Tibial nerve (tissue), 4 donors: ENCODE measurements around the gene TEX101. TPM values are rescaled to one million over a fixed set of nuclear protein-coding genes. Genes with fewer than 3 reads are reported as not detected.
"Not testable (repeated sequence)": the region's sequence is repeated elsewhere in the genome, so short reads cannot be mapped to it uniquely, and the experiment has no call there.

Experiments used
- DNase-seq, 2 donors: peaks; one replicate each; pipeline ENCODE4 v3.0.0-alpha.2; 2019; ENCODE audit warnings: low spot score in 2 of 2
- H3K27ac ChIP-seq, 4 donors: fragments of 200-600 bp; sonication (generic) in 3 of 4; one replicate each; pipeline ENCODE4 v1.5.1; 2017 to 2019; ENCODE audit warnings: mild to moderate bottlenecking in 1 of 4
- H3K27me3 ChIP-seq, 2 donors: fragments of 200-600 bp; sonication (generic) in 1 of 2; one replicate each; pipeline versions ENCODE4 v1.5.1 to v1.6.0; 2017 to 2019
- H3K36me3 ChIP-seq, 3 donors: fragments of 200-600 bp; sonication (generic); one replicate each; pipeline ENCODE4 v1.5.1; 2018 to 2019
- H3K4me1 ChIP-seq, 4 donors: fragments of 200-600 bp; sonication (generic) in 3 of 4; one replicate each; pipeline ENCODE4 v1.5.1; 2017 to 2019
- H3K4me3 ChIP-seq, 4 donors: fragments of 200-600 bp; sonication (generic) in 3 of 4; one replicate each; pipeline ENCODE4 v1.5.1; 2017 to 2019; ENCODE audit warnings: mild to moderate bottlenecking in 1 of 4, moderate library complexity in 1 of 4
- H3K9me3 ChIP-seq, 4 donors: fragments of 200-600 bp; sonication (generic) in 3 of 4; one replicate each; pipeline ENCODE4 v1.5.1; 2017 to 2019
- CTCF ChIP-seq, 5 experiments: fragments of 200-600 bp in 3 of 5; fragments of 450-650 bp in 2 of 5; sonication (generic) in 3 of 5; IDR thresholded peaks; one replicate each; pipeline ENCODE4 v1.5.1; 2016 to 2019; ENCODE audit warnings: antibody characterized with exemption in 5 of 5, mild to moderate bottlenecking in 3 of 5, moderate library complexity in 2 of 5
- EP300 ChIP-seq, 2 donors: sonication (generic); formaldehyde crosslinking; IDR thresholded peaks; one replicate each; pipeline ENCODE4 v1.6.1; 2017; ENCODE audit warnings: antibody characterized with exemption in 2 of 2, mild to moderate bottlenecking in 1 of 2
- POLR2A ChIP-seq, 2 donors: fragments of 450-650 bp; IDR thresholded peaks; one replicate each; pipeline ENCODE4 v1.6.1; 2017; ENCODE audit warnings: antibody characterized with exemption in 2 of 2, mild to moderate bottlenecking in 2 of 2, moderate library complexity in 2 of 2
- WGBS, 2 donors: methylation state at CpG; one replicate each; pipeline ENCODE4 v1.1.5; 2018; 5-methylcytosine and 5-hydroxymethylcytosine counted together
- total RNA-seq, 4 donors: library from RNA; depleted of rRNA; stranded (reverse); fragments of >200 nt; gene quantifications; one replicate each; pipeline ENCODE4 v1.1.0, GENCODE V29; 2016

Gene TEX101
- total RNA-seq, 4 donors from 2014 or later, result not detected

DNA sequence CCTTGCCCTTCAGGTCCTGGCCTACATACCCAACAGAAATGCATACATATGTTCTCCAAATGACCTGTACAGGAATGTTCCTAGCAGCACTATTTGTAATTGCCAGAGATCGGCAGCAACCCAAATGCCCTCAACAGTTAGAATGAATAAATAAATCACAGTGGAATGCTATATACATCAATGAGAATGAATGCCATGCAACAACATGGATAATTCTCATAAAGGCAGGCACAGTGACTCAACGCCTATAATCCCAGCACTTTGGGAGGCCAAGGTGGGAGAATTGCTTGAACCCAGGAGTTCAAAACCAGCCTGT is 18.6 kb downstream of the TEX101 start:
- Histone ChIP-seq H3K4me3 (no peak overlapping the region), H3K9me3 (no peaks in the 10 kb centered on the region), H3K36me3 (no peaks in the 10 kb centered on the region), H3K27me3 (no peaks in the 10 kb centered on the region), H3K27ac (no peak overlapping the region), H3K4me1 (no peaks in the 10 kb centered on the region)
- 80 to 88% methylated on average over 2 of the region's 2 CpGs for WGBS, 2 donors
- no peak for DNase-seq
- TF ChIP-seq POLR2A (IDR thresholded peaks at IDR 0.05), result no peak
- TF ChIP-seq CTCF (IDR thresholded peaks at IDR 0.05), result no peak
- TF ChIP-seq EP300 (IDR thresholded peaks at IDR 0.05), result no peak

GRCh38 chr19:43433689-43434088 is 19.0 kb downstream of the TEX101 start:
- no peak overlapping the region for H3K27ac ChIP-seq
- 83 to 89% methylated on average over 6 of the region's 6 CpGs for WGBS, 2 donors
- DNase-seq, result no peak
- H3K36me3 ChIP-seq, result no peaks in the 10 kb centered on the region
- peaks cover 0 to 3% (median 0%) of the 10 kb centered on the region in 4 donors for H3K4me1 ChIP-seq
- H3K4me3 ChIP-seq, result no peak overlapping the region
- TF ChIP-seq EP300 (IDR thresholded peaks at IDR 0.05), result no peak
- TF ChIP-seq CTCF (IDR thresholded peaks at IDR 0.05), result no peak
- TF ChIP-seq POLR2A (IDR thresholded peaks at IDR 0.05), result no peak
- H3K27me3 ChIP-seq, result no peaks in the 10 kb centered on the region
- H3K9me3 ChIP-seq, result no peaks in the 10 kb centered on the region

- 77% methylated on average over 3 of the region's 3 CpGs for WGBS, 2 donors
- Histone ChIP-seq H3K27me3 (no peaks in the 10 kb centered on the region), H3K4me3 (no peak overlapping the region), H3K4me1 (peaks cover 0 to 6% (median 0%) of the 10 kb centered on the region in 4 donors), H3K9me3 (no peaks in the 10 kb centered on the region), H3K36me3 (no peaks in the 10 kb centered on the region), H3K27ac (no peak overlapping the region)
- no peak for TF ChIP-seq CTCF (IDR thresholded peaks at IDR 0.05)
- no peak for TF ChIP-seq POLR2A (IDR thresholded peaks at IDR 0.05)
- no peak for TF ChIP-seq EP300 (IDR thresholded peaks at IDR 0.05)
- no peak for DNase-seq
These were observed 21.1 kb downstream of the TEX101 start for GRCh38 chr19:43435775-43436174.

DNA sequence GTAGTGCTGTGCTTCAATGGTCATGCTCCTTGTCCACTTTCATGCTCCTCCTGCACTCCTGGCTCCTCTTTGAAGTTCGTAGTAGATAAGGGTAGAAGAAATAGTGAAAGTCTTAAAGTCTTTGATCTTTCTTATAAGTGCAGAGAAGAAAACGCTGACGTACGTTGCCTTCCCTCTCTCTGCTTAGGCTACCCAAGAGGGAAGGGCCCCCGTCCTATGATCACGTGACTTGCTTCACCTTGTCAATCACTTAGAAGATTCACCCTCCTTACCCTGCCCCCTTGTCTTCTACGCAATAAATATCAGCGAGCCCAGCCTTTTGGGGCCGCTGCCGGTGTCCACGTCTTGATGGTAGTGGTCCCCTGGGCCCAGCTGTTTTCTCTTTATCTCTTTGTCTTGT is 22.6 kb downstream of the TEX101 start:
- not testable (repeated sequence) for DNase-seq
- 82 to 90% methylated on average over 11 of the region's 11 CpGs for WGBS, 2 donors

GRCh38 chr19:43437712-43438111 is 23.0 kb downstream of the TEX101 start:
- Histone ChIP-seq H3K4me3 (no peak overlapping the region), H3K27ac (no peak overlapping the region), H3K27me3 (no peaks in the 10 kb centered on the region), H3K9me3 (no peaks in the 10 kb centered on the region), H3K4me1 (peaks cover 0 to 6% (median 0%) of the 10 kb centered on the region in 4 donors), H3K36me3 (no peaks in the 10 kb centered on the region)
- 93 to 95% methylated on average over 6 of the region's 6 CpGs for WGBS, 2 donors
- no peak for DNase-seq
- TF ChIP-seq CTCF (IDR thresholded peaks at IDR 0.05), result no peak
- TF ChIP-seq POLR2A (IDR thresholded peaks at IDR 0.05), result no peak
- no peak for TF ChIP-seq EP300 (IDR thresholded peaks at IDR 0.05)

More for the DNA sequence above, 22.6 kb downstream of the TEX101 start:
- H3K9me3 ChIP-seq, H3K4me1 ChIP-seq, H3K36me3 ChIP-seq, H3K4me3 ChIP-seq, H3K27me3 ChIP-seq, H3K27ac ChIP-seq: not testable (repeated sequence)
